Bone marrow (tissue), 2 donors: ENCODE results near the gene TEDDM1.
"Not testable (repeated sequence)": the region's sequence is repeated elsewhere in the genome, so short reads cannot be mapped to it uniquely, and the experiment has no call there.

ENCODE experiments used
- DNase-seq, 2 donors: peaks; one replicate each; lab custom pipeline; 2025; lab: John Stamatoyannopoulos, UW

The TEDDM1 gene

DNA sequence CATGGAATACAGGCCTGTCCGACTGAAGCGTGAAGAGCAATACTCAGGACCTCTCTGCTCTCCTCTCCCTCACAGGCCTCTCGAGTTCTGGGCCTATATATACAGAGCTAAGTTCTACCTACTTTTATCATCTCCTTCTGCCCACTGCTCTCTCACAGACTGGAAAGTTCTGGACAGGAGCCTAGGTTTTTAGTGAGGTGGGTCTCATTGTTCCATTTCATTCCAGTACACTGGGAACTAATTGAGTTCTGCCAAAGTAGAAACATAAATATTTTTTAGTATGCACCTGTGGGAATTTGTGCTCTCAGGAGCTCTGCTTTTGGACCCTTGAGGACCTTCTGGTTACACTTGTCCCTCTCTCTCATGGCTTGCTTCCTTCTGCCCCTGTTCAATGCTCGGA is at the start of gene TEDDM1:
Gene TEDDM1, minus strand, starts transcription at position 101 of the 400 bp plus-strand sequence. CDS start 182 bp downstream, outside the sequence.
- DNase-seq: no peak

GRCh38 chr1:182450087-182450486 is 49.6 kb upstream of the TEDDM1 start, which contains the start of gene RGSL1:
Gene RGSL1, plus strand, starts transcription at chr1:182450146. Its CDS starts 20 bp downstream, at chr1:182450166.
- DNase-seq: no peak

- no peak for DNase-seq
These were observed 47.2 kb upstream of the TEDDM1 start for GRCh38 chr1:182447660-182448059.

DNA sequence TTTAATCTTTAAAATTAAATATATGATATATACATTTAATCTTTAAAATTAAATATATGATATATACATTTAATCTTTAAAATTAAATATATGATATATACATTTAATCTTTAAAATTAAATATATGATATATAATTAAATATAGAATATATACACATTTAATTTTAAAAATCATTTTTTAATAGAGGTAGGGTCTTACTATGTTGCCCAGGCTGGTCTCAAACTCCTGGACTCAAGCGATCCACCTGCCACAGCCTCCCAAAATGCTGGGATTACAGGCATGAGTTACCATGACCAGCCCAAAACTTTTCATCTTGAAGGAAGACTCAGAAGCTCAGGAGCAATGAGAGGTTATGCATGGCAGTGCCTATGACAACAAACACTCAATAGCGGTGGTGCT is 46.7 kb upstream of the TEDDM1 start:
- not testable (repeated sequence) for DNase-seq

- peak in 1 of 2 donors; percentile 27 for DNase-seq
These were observed 45.7 kb upstream of the TEDDM1 start for GRCh38 chr1:182446033-182446669.

DNA sequence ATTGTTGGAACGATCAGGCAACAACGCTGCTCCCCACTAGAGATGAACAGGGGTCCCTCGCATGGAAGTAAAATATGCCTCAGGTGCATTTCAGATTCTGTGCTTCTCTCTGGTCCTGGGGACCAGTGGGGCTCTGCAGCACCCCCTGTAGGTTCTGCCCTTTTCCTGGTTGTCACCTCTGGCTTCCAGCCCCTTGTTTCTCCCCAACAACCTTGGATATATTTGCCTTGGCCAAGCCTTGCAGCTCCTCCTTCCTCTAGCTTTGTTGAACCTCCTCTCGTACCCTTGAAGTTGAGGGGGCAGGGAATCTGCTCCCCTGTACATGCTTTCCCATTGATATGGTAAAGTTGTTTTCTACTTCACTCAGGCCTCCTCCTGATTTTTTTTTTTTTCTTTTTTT is 44.0 kb upstream of the TEDDM1 start:
- DNase-seq: no peak

GRCh38 chr1:182442333-182442732 is 41.9 kb upstream of the TEDDM1 start:
- DNase-seq: no peak

- no peak for DNase-seq
These were observed 41.3 kb upstream of the TEDDM1 start for GRCh38 chr1:182441719-182442118.

DNA sequence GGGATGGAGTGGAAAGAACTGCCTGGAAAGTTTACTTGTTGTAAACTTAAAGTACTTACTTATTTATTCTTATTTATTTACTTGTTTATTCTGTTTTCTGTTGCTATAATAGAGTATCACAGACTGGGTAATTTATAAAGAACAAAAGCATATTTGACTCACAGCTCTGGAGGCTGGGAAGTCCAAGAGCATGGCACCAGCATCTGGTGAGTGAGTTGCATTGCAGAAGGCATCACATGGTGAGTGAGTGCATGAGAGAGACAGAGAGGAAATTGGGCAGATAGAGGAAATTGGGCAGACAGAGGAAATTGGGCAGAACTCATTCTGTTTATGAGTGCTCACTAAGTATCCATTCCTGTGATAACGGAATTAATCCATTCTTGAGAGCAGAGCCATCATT is 37.9 kb upstream of the TEDDM1 start:
- no peak for DNase-seq

DNA sequence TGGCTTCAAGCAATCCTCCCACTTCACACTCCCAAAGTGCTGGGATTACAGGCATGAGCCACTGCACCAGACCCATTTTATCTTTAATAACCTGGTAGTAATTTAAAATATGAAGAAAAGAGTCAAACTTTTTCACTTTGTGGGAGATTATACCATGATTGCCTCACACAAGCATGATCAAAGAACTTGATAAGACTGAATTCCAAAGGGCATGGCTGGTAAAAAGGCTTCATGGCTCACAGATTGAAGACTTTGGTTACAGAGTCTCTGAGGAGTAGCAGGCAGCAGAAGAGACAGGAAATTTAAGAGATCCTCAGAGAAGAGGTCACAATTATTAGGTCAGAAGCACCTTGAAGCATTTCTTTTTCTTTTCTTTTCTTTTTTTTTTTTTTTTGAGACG is 33.1 kb upstream of the TEDDM1 start:
- no peak for DNase-seq

- no peak for DNase-seq
These were observed 30.8 kb upstream of the TEDDM1 start for GRCh38 chr1:182431278-182431677.

- no peak for DNase-seq
These were observed 30.0 kb upstream of the TEDDM1 start for GRCh38 chr1:182430263-182431068.

- DNase-seq: no peak
These were observed 27.6 kb upstream of the TEDDM1 start for GRCh38 chr1:182428043-182428442.

DNA sequence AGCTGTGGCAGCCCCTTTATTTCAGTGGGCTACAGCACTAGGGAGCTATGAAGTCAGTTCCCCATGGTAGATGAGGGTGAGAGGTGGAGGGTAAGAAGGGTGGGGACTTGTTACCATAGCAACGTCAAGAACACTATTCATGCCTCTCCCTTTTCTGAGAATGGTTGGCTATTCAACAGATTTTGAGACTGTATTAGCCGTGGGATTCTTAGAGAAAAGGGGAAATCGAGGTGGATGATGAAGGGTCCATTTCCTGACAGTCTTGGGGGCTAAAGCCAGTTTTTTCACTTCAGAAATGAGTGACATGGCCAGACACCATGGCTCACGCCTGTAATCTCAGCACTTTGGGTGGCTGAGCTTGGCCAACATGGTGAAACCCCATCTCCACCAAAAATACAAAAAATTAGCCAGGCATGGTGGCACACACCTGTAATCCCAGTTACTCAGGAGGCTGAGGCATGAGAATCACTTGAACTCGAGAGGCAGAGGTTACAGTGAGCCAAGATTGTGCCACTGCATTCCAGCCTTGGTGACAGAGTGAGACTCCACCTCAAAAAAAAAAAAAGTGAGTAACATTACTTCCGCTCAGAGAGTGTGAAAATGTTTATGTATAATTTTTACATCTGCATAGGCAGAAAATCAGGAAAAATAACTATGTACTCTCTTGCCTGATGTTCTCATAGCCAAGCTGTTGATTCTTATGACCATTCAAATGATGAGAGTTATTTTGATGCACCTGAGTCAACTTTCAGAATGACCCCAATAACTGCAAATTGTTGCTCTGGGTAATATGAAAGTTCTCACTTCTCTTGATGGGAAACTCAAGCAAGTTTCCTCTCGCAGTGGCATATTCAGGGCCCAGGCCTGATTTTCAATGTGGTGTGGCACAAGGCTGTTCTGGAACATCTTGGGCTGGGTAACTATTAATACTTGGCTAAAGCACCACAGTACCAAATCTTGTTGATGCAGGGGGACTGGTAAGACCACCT is 26.3 kb upstream of the TEDDM1 start:
- DNase-seq: no peak

DNA sequence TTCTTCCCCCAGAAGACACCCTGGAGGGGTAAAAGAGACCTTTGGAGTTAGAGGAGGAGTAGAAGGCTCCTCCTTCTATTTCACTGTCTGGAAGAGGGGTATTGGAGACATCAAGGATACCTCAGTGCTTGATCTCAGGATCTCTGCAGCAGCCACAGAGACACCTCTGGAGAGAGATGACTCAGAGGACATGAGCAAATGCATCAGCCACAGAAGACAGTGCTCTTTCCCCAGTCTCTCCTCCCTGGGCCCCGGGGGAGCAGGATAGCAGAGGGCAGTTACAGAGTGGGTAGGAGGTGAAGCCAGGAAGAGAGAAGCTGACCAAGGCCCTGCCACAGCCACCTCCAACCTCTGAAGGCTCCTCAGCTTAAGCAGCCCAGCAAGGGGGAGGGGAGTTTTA is 15.3 kb upstream of the TEDDM1 start:
- no peak for DNase-seq

DNA sequence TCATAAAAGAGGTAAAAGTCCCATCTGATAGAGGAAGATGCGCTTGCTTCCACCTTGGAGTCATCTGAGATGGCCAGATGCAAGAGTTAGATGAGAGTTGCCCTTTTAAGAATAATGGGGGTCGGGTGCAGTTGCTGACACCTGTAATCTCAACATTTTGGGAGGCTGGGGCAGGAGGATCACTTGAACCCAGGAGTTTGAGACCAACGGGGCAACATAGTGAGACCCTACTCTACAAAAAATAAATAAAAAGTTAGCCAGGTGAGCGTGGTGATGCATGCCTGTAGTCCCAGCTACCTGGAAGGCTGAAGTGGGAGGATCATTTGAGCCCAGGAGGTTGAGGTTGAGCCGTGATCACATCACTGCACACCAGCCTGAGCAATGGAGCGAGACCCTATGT is 13.5 kb upstream of the TEDDM1 start:
- no peak for DNase-seq

DNA sequence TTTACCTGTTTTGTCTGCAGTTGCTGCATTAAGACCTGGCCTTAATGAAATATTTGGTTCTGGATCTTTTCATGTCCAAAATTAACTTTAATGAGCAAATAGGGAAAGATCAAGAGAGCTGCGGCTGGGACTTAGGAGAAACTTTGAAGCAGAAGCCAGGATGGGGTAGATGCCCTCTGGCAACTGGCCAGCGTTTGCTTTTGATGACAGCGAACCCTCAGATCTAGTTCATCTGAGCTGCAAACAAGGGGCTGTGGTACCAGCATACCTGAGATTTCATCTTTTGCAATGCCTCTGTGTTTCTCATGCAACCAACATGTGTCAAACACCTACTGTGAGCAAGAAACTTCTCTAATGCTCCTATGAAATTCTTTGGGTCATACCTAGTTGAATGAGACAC is 13.0 kb upstream of the TEDDM1 start:
- no peak for DNase-seq

GRCh38 chr1:182410620-182411273 is 10.3 kb upstream of the TEDDM1 start:
- DNase-seq: no peak

DNA sequence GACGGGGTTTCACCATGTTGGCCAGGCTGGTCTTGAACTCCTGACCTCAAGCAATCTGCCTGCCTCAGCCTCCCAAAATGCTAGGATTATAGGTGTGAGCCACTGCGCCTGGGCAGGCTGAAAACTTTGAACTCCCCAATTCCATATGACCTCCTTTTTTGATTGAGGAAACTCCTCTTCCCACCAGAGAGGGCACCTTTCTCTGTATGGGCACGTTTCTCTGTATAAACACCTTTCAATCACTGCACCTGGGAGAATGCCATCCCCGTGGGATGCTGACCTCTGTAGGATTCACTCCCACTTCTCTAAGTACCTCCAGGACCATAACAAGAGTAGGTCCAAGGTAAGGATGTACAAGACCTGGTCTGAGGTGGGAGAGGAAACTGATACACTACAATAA is 9.7 kb upstream of the TEDDM1 start:
- DNase-seq: no peak

DNA sequence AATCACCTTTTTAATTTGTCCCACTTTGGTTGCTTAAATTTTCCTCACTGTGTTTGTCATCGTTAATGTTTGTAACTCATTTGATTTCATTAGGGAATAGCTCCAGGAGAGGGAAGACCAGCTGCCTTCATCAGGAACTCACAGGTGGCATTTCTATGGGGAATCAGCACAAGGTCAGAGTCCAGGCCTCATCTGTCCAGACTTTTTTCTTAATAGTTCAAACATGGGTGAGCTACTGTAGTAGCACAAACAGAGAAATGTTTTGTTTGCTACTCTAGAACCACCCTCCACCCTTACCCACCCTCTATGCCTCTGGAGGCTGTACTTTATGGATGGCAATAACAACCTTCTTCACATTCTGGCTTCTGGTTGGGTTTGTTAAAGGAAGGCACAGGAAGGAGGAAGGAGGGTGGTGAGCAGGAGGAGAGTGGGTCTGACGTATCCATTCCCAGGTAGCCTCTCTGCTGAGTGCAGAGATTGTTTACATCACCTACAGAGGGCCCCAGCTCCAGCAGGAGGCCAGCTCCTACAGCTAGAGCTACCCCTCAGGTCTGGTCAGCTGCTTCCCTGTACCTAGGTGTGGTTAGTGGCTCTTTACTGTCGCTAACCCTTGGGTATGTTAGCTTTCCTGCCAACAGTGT is 8.1 kb upstream of the TEDDM1 start:
- no peak for DNase-seq

DNA sequence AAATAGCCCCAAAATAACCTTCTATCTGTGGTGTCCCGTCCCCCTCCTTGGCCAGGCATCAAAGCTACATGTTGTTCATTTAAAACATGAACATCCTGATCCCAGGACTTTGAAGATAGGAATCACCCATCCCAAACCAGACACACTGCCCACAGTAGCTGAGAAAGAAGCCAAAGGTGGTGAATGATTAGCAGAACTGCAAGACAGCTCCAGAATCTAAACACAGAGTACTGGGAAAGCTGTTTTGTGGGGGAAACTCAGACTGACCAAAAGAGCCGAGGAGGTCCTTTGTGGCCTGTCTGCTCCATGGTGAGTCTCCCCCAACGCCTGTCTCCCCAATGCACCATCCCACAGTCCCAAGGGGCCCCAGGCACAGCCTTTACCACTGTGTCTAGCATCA is 7.3 kb upstream of the TEDDM1 start:
- DNase-seq: no peak
